MM.1S (cell line): ENCODE data around the gene RGL2.

Experiments
- CTCF ChIP-seq: fragments of 300-600 bp; sonication (generic); IDR thresholded peaks from 2 replicates; pipeline ENCODE4 v1.5.1; 2016; ENCODE audit warnings: antibody characterized with exemption, low read length, mixed read lengths
- EZH2 ChIP-seq: fragments of 300-600 bp; sonication (generic); optimal IDR thresholded peaks from 2 replicates; pipeline ENCODE3; 2017; ENCODE audit warnings: low read depth, mild to moderate bottlenecking, antibody characterized with exemption, low read length, mixed read lengths

- TF ChIP-seq CTCF = no peak
- no peak for TF ChIP-seq EZH2
These were observed 19.8 kb upstream of the RGL2 start for GRCh38 chr6:33318426-33319073.
